Astrocyte (in vitro differentiated cells and primary cell): ENCODE measurements around the gene SLPI. TPM values are rescaled to one million over a fixed set of nuclear protein-coding genes. Genes with fewer than 3 reads are reported as not detected.

Experiments used
- DNase-seq: peaks from one replicate; pipeline ENCODE4 v3.0.0-alpha.2; 2010; ENCODE audit warnings: low read depth
- FAIRE-seq: peaks from 2 replicates; lab custom pipeline; 2011; peaks lifted over from hg19 to GRCh38; lab: Jason Lieb, UNC
- H2AFZ ChIP-seq: 2 replicates; pipeline ENCODE4 v1.6.0; 2012; ENCODE audit warnings: low read depth, low read length, inconsistent platforms
- H3K27ac ChIP-seq: 2 replicates; pipeline ENCODE4 v1.5.1; 2011; ENCODE audit warnings: low read depth, low read length, inconsistent platforms
- H3K27me3 ChIP-seq: 2 replicates; pipeline ENCODE4 v1.6.0; 2011; ENCODE audit warnings: low read length, inconsistent platforms; ENCODE audit not compliant: insufficient read depth
- H3K36me3 ChIP-seq: 2 replicates; pipeline ENCODE4 v1.5.1; 2011; ENCODE audit warnings: low read length, inconsistent platforms; ENCODE audit not compliant: insufficient read depth
- H3K4me1 ChIP-seq: 2 replicates; pipeline ENCODE4 v1.5.1; 2011; ENCODE audit warnings: low read length, inconsistent platforms; ENCODE audit not compliant: insufficient read depth
- H3K4me2 ChIP-seq: 2 replicates; pipeline ENCODE4 v1.6.0; 2012; ENCODE audit warnings: low read length, inconsistent platforms
- H3K4me3 ChIP-seq: 2 replicates; pipeline ENCODE4 v1.5.1; 2011; ENCODE audit warnings: low read depth, mild to moderate bottlenecking, low read length, inconsistent platforms; ENCODE audit not compliant: insufficient read depth
- H3K79me2 ChIP-seq: 2 replicates; pipeline ENCODE4 v1.6.0; 2012; ENCODE audit warnings: mild to moderate bottlenecking, low read length, inconsistent platforms; ENCODE audit not compliant: insufficient read depth
- H3K9ac ChIP-seq: 2 replicates; pipeline ENCODE4 v1.6.0; 2012; ENCODE audit warnings: mild to moderate bottlenecking, low read length, inconsistent platforms
- H3K9me3 ChIP-seq: 2 replicates; pipeline ENCODE4 v1.5.1; 2012; ENCODE audit warnings: low read depth, mild to moderate bottlenecking, low read length, inconsistent platforms; ENCODE audit not compliant: insufficient read depth
- H4K20me1 ChIP-seq: 2 replicates; pipeline ENCODE4 v1.6.0; 2012; ENCODE audit warnings: low read length, inconsistent platforms; ENCODE audit not compliant: insufficient read depth
- H3K27ac Mint-ChIP-seq: one replicate; pipeline ENCODE4 v1.8.0; 2021; ENCODE audit warnings: mild to moderate bottlenecking, mixed read lengths; ENCODE audit not compliant: unreplicated experiment
- H3K27me3 Mint-ChIP-seq: one replicate; pipeline ENCODE4 v1.8.0; 2021; ENCODE audit warnings: low read depth, mixed read lengths; ENCODE audit not compliant: unreplicated experiment
- H3K36me3 Mint-ChIP-seq: one replicate; pipeline ENCODE4 v1.8.0; 2021; ENCODE audit warnings: low read depth, mixed read lengths; ENCODE audit not compliant: unreplicated experiment
- H3K4me1 Mint-ChIP-seq: one replicate; pipeline ENCODE4 v1.8.0; 2021; ENCODE audit warnings: low read depth, mixed read lengths; ENCODE audit not compliant: unreplicated experiment
- H3K4me3 Mint-ChIP-seq: one replicate; pipeline ENCODE4 v1.8.0; 2021; ENCODE audit warnings: mild to moderate bottlenecking, moderate library complexity, mixed read lengths; ENCODE audit not compliant: unreplicated experiment
- H3K9me3 Mint-ChIP-seq: one replicate; pipeline ENCODE4 v1.8.0; 2021; ENCODE audit warnings: mild to moderate bottlenecking, mixed read lengths; ENCODE audit not compliant: unreplicated experiment
- EZH2 ChIP-seq: IDR thresholded peaks from 2 replicates; pipeline ENCODE4 v1.6.1; 2012; ENCODE audit warnings: mild to moderate bottlenecking, low read length, inconsistent platforms; ENCODE audit not compliant: insufficient read depth
- total RNA-seq: library from RNA; stranded (reverse); gene quantifications from 2 replicates; pipeline ENCODE4 v1.2.1, GENCODE V29; 2021
- TF ChIP-seq, protein P1 (sequence below): IDR thresholded peaks from 2 replicates; pipeline ENCODE4 v1.5.1; 2011; ENCODE audit warnings: low read depth, mild to moderate bottlenecking, inconsistent platforms, low read length, moderate library complexity; ENCODE audit not compliant: insufficient read depth

The SLPI gene
- total RNA-seq, 1 donor from 2014 or later: 0.41 TPM

DNA sequence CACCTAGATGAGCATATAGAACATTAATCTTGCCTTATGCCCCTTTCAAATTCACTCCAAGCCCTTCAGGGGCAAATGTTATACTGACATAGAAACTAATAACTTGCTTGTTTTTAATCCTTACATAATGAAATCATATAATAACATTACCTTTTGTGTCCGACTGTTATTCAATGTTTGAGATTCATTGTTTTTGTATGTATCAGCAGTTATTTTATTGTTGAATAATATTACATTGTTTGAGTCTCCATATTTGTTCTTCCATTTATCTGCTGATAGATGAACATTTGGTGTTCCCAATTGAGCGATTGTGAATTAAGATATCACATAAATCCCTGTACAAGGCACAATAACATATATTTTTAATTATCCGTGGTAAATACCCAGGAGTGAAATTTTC is 41.5 kb downstream of the SLPI start:
- Mint-ChIP-seq H3K27me3 (peaks cover 3% of the 10 kb centered on the region), H3K27ac (no peak overlapping the region), H3K36me3 (no peaks in the 10 kb centered on the region), H3K4me1 (no peaks in the 10 kb centered on the region), H3K9me3 (peaks cover 3% of the 10 kb centered on the region), H3K4me3 (no peak overlapping the region)
- no peaks in the 10 kb centered on the region for H3K4me1 ChIP-seq
- DNase-seq (no peak), FAIRE-seq (no peak)
- no peak overlapping the region for H2AFZ ChIP-seq
- no peaks in the 10 kb centered on the region for H3K36me3 ChIP-seq
- no peak overlapping the region for H3K4me2 ChIP-seq
- no peak overlapping the region for H3K9ac ChIP-seq
- H3K79me2 ChIP-seq: no peaks in the 10 kb centered on the region
- TF ChIP-seq, protein P1, sequence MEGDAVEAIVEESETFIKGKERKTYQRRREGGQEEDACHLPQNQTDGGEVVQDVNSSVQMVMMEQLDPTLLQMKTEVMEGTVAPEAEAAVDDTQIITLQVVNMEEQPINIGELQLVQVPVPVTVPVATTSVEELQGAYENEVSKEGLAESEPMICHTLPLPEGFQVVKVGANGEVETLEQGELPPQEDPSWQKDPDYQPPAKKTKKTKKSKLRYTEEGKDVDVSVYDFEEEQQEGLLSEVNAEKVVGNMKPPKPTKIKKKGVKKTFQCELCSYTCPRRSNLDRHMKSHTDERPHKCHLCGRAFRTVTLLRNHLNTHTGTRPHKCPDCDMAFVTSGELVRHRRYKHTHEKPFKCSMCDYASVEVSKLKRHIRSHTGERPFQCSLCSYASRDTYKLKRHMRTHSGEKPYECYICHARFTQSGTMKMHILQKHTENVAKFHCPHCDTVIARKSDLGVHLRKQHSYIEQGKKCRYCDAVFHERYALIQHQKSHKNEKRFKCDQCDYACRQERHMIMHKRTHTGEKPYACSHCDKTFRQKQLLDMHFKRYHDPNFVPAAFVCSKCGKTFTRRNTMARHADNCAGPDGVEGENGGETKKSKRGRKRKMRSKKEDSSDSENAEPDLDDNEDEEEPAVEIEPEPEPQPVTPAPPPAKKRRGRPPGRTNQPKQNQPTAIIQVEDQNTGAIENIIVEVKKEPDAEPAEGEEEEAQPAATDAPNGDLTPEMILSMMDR: no peak
- no peak for TF ChIP-seq EZH2
- no peaks in the 10 kb centered on the region for H4K20me1 ChIP-seq
- no peak overlapping the region for H3K27ac ChIP-seq
- peaks cover 2% of the 10 kb centered on the region for H3K27me3 ChIP-seq
- no peaks in the 10 kb centered on the region for H3K9me3 ChIP-seq
- no peak overlapping the region for H3K4me3 ChIP-seq

DNA sequence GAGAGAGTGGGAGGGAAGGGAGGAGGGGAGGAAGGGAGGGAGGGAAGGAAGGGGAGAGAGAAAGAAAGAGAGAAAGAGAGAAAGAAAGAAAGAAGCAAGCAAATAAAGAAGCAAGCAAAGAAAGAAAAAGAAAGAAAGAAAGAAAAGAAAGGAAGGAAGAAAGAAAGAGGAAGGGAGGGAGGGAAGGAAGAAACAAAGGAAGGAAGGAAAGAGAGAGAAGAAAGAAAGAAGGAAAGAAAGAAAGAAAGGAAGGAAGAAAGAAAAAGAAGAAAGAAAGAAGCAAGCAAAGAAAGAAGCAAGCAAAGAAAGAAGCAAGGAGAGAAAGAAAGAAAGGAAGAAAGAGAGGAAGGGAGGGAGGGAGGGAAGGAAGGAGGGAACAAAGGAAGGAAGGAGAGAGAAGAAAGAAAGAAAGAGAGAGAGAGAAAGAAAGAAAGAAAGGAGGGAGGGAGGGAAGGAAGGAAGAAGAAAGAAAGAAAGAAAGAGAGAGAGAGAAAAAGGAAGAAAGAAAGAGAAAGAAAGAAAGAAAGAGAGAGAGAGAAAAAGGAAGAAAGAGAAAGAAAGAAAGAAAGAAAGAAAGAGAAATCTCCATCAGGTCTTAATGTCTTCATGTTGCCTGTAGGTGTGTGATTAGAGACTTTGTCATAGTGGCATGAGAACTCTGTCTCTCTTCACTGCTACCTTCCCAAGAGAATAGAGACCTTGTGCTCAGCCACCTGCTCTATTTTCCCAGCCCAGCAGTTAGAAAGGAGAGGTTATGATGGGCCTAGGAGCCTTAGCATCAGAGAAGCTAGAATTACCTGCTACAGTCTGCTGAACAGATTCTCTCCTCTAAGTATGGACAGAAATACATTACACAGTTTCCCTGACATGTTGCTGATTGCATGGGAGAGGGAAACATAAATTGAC is 42.5 kb downstream of the SLPI start:
- FAIRE-seq: no peak
- H3K27ac ChIP-seq: no peak overlapping the region
- no peak overlapping the region for H3K4me3 Mint-ChIP-seq
- TF ChIP-seq EZH2: no peak
- TF ChIP-seq, protein P1: no peak
- no peaks in the 10 kb centered on the region for H3K79me2 ChIP-seq
- H3K9ac ChIP-seq: no peak overlapping the region
- H3K4me3 ChIP-seq: no peak overlapping the region
- no peaks in the 10 kb centered on the region for H3K36me3 Mint-ChIP-seq
- H3K4me2 ChIP-seq: no peak overlapping the region
- H2AFZ ChIP-seq: no peak overlapping the region
- H3K36me3 ChIP-seq: no peaks in the 10 kb centered on the region
- peaks cover 3% of the 10 kb centered on the region for H3K9me3 Mint-ChIP-seq
- peaks cover 3% of the 10 kb centered on the region for H3K27me3 Mint-ChIP-seq
- H4K20me1 ChIP-seq: no peaks in the 10 kb centered on the region
- no peaks in the 10 kb centered on the region for H3K4me1 ChIP-seq
- H3K27me3 ChIP-seq: peaks cover 2% of the 10 kb centered on the region
- DNase-seq: no peak
- H3K27ac Mint-ChIP-seq: no peak overlapping the region
- H3K9me3 ChIP-seq: no peaks in the 10 kb centered on the region
- no peaks in the 10 kb centered on the region for H3K4me1 Mint-ChIP-seq

DNA sequence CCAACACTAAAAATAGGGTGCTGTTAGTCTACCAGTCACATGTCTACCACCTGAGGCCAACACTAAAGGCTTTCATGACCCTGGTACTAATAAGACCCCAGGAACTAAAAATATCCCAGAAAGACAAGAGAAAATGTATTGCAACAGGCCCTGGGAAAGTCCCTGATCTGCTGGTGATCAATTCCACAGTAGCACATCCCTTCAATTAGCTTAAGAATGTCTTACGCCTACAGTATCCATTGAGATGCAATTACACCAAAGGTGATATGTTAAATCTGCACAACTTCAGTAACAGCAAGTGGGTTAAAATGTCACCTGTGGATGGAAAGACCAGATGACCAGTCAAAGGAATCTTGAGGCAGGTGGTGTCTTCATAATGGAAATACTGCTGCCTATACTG is 44.4 kb downstream of the SLPI start:
- Histone ChIP-seq H3K4me3 (no peak overlapping the region), H3K36me3 (no peaks in the 10 kb centered on the region), H3K27ac (no peak overlapping the region), H3K4me2 (no peak overlapping the region), H3K9ac (no peak overlapping the region), H3K79me2 (no peaks in the 10 kb centered on the region), H3K4me1 (no peaks in the 10 kb centered on the region), H2AFZ (no peak overlapping the region), H3K9me3 (no peaks in the 10 kb centered on the region), H4K20me1 (no peaks in the 10 kb centered on the region), H3K27me3 (peaks cover 2% of the 10 kb centered on the region)
- Mint-ChIP-seq H3K4me1 (no peaks in the 10 kb centered on the region), H3K27me3 (peaks cover 3% of the 10 kb centered on the region), H3K36me3 (no peaks in the 10 kb centered on the region), H3K9me3 (peaks cover 3% of the 10 kb centered on the region), H3K27ac (no peak overlapping the region), H3K4me3 (no peak overlapping the region)
- DNase-seq (no peak), FAIRE-seq (no peak)
- TF ChIP-seq, protein P1: no peak
- TF ChIP-seq EZH2: no peak
